Ovary (tissue), 3 donors: ENCODE results near the gene HSF5.

Experiments used
- EP300 ChIP-seq: sonication (generic); formaldehyde crosslinking; IDR thresholded peaks from one replicate; pipeline ENCODE4 v1.6.1; 2017; ENCODE audit warnings: antibody characterized with exemption
- POLR2A ChIP-seq: fragments of 450-650 bp; IDR thresholded peaks from one replicate; pipeline ENCODE4 v1.6.1; 2017; ENCODE audit warnings: antibody characterized with exemption, mild to moderate bottlenecking, moderate library complexity
- TF ChIP-seq, protein P1 (sequence below), 3 donors: fragments of 450-650 bp in 2 of 3; fragments of 200-600 bp in 1 of 3; IDR thresholded peaks; one replicate each; pipeline versions ENCODE4 v1.5.1 to v1.8.0; 2016 to 2022; ENCODE audit warnings: antibody characterized with exemption in 3 of 3, mild to moderate bottlenecking in 1 of 3
- donor health status: DM: no; HTN: no; CAD: no.

DNA sequence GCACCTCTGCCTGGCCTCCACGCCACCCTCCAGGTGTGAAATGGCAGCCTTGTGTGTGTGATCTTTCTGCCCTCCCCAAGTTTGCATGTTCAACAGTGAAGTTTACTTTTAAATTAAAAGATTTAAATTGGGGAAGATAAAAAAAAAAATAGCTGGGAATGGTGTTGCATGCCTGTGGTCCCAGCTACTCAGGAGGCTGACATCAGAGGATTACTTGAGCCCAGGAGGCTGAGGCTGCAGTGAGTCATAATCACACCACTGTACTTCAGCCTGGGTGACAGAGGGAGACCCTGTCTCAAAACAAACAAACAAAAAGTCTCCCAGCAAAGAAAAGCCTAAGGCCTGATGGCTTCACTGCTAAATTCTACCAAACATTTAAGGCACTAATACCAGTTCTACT lies 35.5 kb downstream of the HSF5 start:
- TF ChIP-seq POLR2A (no peak), EP300 (no peak)
- TF ChIP-seq, protein P1, sequence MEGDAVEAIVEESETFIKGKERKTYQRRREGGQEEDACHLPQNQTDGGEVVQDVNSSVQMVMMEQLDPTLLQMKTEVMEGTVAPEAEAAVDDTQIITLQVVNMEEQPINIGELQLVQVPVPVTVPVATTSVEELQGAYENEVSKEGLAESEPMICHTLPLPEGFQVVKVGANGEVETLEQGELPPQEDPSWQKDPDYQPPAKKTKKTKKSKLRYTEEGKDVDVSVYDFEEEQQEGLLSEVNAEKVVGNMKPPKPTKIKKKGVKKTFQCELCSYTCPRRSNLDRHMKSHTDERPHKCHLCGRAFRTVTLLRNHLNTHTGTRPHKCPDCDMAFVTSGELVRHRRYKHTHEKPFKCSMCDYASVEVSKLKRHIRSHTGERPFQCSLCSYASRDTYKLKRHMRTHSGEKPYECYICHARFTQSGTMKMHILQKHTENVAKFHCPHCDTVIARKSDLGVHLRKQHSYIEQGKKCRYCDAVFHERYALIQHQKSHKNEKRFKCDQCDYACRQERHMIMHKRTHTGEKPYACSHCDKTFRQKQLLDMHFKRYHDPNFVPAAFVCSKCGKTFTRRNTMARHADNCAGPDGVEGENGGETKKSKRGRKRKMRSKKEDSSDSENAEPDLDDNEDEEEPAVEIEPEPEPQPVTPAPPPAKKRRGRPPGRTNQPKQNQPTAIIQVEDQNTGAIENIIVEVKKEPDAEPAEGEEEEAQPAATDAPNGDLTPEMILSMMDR (IDR thresholded peaks at IDR 0.05) = no peak
